Subcutaneous adipose tissue (tissue), 4 donors: ENCODE data around the gene ARHGEF4. TPM values are rescaled to one million over a fixed set of nuclear protein-coding genes. Genes with fewer than 3 reads are reported as not detected.

ENCODE experiments used
- total RNA-seq, 4 donors: library from RNA; depleted of rRNA; stranded (reverse); fragments of >200 nt; gene quantifications; one replicate each; pipeline ENCODE4 v1.1.0, GENCODE V29; 2016
- TF ChIP-seq, protein P1 (sequence below): fragments of 450-650 bp; IDR thresholded peaks from one replicate; pipeline ENCODE4 v1.5.1; 2016; ENCODE audit warnings: low read depth, mild to moderate bottlenecking, control low read depth, antibody characterized with exemption, moderate library complexity

Gene ARHGEF4
- total RNA-seq, 4 donors from 2014 or later, result 4.8 to 17.9 (median 9.8) TPM

DNA sequence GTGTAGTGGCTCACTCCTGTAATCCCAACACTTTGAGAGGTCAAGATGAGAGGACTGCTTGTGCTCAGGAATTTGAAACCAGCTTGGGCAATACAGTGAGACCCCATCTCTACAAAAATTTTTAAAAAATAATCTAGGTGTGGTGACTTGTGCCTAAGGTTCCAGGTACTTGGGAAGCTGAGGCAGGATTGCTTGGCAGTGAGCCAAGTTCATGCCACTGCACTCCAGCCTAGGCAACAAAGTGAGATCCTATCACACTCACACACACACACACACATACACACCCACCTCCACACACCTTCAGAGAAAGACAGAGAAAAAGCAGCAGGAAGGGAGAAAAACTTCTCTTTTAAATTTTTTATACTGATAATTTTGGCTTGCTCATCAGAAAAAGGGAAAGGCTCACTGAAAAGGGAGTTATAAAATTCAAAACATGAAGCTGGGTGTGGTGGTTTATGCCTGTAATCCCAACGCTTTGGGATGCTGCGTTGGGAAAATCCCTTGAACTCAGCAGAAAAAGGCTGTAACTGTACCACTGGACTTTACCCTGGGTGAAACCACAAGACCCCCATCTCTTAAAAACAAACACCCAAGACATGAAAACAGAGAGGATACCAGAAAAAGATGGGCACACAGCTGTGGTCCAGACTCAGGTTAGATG lies 230.9 kb downstream of the ARHGEF4 start:
- TF ChIP-seq, protein P1, sequence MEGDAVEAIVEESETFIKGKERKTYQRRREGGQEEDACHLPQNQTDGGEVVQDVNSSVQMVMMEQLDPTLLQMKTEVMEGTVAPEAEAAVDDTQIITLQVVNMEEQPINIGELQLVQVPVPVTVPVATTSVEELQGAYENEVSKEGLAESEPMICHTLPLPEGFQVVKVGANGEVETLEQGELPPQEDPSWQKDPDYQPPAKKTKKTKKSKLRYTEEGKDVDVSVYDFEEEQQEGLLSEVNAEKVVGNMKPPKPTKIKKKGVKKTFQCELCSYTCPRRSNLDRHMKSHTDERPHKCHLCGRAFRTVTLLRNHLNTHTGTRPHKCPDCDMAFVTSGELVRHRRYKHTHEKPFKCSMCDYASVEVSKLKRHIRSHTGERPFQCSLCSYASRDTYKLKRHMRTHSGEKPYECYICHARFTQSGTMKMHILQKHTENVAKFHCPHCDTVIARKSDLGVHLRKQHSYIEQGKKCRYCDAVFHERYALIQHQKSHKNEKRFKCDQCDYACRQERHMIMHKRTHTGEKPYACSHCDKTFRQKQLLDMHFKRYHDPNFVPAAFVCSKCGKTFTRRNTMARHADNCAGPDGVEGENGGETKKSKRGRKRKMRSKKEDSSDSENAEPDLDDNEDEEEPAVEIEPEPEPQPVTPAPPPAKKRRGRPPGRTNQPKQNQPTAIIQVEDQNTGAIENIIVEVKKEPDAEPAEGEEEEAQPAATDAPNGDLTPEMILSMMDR, result no peak

DNA sequence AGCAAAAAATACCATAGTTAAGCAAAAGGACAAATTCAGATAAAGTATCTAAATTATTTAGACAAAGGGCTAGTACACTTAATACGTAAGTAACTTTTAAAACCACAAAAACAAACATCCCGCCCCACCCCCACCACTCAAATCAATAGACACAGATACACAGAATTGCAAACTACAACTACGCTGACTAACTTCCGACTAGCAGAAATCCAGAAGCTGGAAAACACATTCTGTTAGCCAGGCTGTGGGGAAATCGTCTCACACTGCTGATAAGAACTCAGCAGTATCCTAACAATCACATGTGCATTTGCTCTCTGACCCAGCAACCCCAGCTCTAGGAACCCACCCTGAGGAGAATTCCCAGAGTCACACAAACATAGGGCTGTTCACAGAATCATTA lies 240.0 kb downstream of the ARHGEF4 start:
- TF ChIP-seq, protein P1, result no peak

DNA sequence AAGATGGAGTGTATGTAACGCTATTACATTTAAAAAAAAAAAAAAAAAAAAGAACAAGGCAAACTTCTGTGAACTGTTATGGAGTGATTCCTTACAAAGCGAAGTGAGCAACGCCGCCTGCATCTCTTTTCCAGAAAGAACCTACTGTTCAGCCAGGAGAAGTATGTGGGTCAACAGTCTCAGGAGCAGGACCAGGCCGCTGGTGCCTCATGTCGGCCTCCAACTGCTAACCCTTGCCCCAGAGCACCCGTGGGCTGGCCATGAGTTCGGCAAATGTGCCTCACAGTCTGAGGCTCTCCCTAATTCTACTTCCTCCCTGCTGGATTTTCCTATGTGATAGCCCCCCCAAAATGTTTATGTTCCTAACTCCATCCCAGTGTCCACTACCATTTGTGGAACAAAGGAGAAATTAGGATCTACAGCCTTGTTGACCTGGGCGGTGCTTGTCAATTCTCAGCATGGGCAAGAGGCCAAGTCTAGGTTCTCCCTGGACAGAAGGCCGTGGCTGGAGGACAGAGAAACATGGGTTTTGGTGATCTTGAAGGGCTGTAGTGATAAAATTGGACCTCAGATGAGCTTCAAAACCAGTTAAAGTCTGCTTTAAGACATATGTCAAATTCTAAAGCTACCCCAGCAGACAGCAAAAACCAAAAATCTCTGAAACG lies 240.6 kb downstream of the ARHGEF4 start:
- TF ChIP-seq, protein P1, result no peak

DNA sequence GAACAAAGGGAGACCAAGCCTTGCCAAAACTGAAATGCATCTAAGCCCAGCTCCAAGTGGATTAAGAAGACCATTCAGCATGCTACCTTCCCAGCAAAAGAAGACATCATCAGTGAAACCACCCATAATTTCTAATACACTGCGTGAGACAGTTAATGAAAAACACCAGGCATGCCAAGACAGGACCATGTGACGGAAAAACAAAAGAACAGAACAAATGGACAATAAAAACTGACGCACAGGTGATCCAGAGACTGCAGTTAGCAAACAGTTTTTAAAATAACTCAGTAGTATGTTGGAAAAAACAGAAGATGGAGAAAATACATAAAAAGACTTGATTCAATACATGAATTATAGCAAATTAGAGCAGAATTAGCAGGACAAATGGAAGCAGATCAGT lies 241.3 kb downstream of the ARHGEF4 start:
- TF ChIP-seq, protein P1, result no peak

DNA sequence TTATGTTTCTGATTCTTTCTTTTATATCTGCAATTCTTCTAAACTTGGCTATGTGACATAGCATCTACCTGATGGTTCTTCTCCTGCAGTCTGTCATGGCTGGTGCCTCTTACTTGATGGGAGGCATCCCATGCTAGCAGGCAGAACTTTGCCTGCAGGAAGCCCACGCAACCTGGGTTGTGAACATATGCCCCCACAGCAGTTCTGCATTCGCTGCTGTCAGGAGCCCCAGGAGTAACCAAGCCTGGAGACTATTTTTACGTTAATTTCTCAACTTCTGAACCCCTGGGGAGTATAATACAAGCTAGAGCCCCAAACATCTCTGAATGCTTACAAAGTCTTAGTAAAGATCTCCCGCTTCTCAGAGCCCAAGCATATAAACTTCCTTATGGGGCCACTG lies 244.5 kb downstream of the ARHGEF4 start:
- TF ChIP-seq, protein P1, result no peak

DNA sequence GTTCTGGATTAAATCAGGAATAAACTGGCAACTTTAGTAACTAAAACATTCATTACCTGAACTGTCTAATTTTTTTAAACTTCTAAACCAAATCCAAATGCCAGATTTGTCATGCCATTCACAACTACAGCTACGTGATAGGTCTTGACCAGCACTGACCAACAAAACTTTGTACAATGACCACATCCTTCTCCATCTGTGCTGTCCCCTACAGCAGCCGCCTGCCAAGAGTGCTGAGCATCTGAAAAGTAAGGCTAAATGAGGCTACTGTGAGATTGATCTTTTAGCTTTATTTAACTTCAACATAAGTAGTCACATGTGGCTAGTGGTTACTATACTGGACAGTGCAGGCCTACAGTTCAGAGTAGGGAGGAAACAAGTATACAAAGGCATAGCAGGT lies 248.9 kb downstream of the ARHGEF4 start:
- TF ChIP-seq, protein P1, result no peak

DNA sequence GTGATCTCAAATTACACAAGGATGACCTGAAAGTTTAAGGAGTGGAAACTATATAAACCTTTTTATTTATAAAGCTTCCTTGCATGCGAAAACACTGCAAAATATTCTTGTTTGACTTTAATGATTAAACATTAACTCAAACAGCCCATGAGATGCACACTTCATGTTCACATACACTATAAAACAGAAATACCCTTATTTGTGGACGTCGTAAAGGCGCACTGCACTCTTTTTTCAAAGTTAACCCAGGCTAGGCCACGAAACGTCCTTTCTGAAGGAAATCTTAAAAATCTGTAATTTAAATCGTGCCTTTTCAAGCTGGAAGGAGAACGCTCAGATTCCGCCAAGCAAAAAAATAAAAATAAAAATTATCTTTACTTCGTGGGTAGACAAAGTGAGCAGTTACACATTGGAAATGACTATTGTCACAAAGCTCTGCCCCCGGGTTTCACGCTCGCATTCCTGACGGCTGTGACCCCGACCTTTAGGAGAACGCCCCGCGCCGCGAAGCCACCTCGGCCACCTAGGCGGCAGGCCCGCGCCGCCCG lies 255.8 kb downstream of the ARHGEF4 start:
- TF ChIP-seq, protein P1, result no peak
